Activated CD4-positive, alpha-beta T cell treated with anti-CD3 and anti-CD28 coated beads, Interleukin-10, Interleukin-2, amounts not matched to agents 100 ng/mL and 50 ng/mL, durations not matched to agents 16 hours and 8 hours (primary cell): ENCODE data around the gene CABCOCO1.
A peak's percentile ranks its signal among the peaks of the same experiment; 100 is the strongest.

Experiments
- DNase-seq: peaks from one replicate; pipeline ENCODE4 v3.0.0-alpha.2; 2020

The CABCOCO1 gene

GRCh38 chr10:61787170-61787569, 124.4 kb downstream of the CABCOCO1 start:
- no peak for DNase-seq

DNA sequence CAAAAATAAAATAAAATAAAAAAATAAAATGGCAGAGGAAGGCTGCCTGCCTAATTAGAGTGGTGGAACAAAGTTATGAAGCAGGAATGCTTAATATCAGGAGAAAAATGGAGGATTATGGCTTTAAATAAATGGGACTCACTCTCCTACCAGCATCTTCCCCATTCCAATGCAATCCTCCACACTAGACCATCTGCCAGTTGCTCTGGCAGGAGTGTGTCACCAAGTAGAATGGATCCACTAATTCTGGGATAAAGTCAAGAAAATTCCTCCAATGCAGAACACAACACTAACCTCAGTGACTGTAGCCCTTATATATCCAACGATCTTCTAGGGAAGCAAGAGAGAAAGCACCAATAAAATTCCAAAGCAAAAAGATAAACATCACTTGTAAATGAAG, 126.3 kb downstream of the CABCOCO1 start:
- DNase-seq = no peak

DNA sequence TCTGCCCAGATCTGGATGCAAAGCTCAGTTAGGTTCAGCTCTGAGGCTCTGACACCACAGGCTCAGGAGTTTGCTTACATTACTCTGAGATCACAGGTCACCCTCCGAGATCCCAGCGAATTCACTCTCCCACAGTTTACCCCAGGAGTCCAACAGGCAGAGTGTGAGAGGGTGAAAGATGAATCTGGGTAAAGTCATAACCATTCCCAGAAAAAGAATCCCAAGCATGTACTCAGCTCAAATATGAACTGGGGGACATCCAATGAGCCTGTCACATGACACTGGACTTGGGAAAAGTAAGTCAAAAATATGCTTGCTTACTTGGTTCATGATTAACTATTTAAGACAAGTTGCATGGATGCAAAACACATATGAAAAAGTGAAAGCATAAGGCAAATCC, 128.5 kb downstream of the CABCOCO1 start:
- DNase-seq = no peak

- DNase-seq = no peak
These were observed 129.5 kb downstream of the CABCOCO1 start for GRCh38 chr10:61792097-61792716.

- DNase-seq = no peak
These were observed 130.2 kb downstream of the CABCOCO1 start for GRCh38 chr10:61792921-61793320.

- DNase-seq = no peak
These were observed 131.3 kb downstream of the CABCOCO1 start for GRCh38 chr10:61793760-61794703.

DNA sequence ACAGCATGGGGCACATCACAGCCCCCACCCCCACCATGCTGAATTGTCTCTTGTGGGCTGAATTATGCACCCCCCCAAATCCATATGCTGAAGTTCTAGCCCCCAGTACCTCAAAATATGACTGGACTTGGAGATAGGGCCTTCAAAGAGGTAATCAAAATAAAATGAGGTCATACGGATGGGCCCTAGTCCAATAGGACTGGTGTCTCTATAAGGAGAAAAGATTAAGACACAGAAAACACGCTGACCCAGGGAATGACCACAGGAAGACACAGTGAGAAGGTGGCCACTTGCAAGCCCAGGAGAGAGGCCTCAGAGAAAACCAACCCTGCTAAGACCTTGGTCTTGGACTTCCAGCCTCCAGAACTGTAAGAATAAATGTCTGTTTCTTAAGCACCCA, 132.4 kb downstream of the CABCOCO1 start:
- no peak for DNase-seq

GRCh38 chr10:61795551-61795950, 132.8 kb downstream of the CABCOCO1 start:
- DNase-seq = no peak

DNA sequence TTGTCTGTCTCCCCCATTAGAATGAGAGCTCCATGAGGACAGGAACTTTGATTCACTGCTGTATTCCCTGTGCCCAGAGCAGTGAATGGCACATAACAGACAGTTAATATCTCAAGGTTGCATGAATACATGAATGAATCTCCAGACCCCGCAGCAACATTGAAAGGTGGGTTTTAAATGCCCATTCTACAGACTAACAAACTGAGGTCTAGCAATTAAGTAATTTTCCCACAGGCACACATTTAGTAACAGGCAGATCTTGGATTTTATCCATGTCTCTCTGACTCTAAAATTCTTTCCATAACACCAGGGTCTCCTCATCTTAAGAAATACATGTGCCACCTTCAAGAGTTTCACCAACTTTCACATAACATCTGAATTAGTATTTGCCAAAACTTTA, 134.1 kb downstream of the CABCOCO1 start:
- DNase-seq = no peak

DNA sequence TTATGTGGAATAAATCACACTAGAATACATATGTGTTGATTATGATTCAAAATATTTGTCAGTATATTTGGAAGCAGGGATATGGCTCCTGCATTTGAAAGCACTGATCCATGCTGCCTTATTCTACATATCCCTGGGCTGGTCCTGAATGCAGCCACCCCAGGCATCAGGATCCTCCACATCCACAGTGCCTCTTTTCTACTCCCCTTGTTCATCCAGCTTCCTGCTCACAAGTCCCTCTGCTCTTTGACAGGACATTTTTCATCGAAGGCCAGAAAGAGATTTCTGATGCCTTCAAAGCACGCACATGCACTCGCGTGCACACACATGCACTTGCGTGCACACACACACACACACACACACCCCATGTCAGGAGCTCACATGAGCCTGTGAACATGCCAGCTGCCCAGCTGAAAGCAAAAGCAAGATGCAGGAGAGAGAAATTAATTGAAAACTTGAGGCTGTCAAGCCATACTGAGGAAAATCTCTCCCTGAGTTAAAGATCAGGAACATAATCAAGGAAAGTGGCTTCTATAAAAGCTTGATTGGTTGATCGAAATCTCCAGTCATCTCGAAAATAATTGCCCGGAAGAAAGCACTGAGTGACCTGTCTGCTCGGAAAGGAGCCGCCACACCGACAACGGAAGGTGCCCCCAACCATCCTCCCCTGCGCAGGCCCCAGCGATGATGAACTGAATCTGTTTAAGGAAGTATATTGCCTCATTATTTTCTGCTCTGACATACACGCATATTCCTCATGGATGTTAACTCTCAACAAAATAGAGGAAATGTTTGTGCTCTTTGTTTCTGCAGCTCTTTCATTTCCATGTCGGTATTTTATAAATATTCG, 134.8 kb downstream of the CABCOCO1 start:
- no peak for DNase-seq

GRCh38 chr10:61798713-61799112, 136.0 kb downstream of the CABCOCO1 start:
- DNase-seq = no peak

DNA sequence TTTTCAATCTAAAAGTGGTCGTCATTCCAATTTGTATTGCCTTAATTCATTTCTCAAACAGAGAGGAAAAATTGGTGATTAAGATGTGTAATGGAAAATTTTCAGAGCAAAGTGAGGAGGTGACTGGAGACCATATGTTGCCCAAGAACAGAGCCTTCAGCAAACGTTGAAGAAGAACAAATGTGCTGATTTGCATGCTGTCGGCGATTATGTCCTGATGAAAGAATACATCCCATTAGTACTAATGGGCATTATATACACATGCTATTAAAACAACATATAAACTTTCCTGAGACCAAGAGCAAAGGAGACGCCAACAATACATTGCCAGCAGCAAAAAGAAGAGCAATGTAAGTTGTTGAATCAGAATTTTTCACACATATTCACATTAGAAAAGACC, 138.8 kb downstream of the CABCOCO1 start:
- DNase-seq = no peak

GRCh38 chr10:61803269-61803668, 140.5 kb downstream of the CABCOCO1 start:
- no peak for DNase-seq

DNA sequence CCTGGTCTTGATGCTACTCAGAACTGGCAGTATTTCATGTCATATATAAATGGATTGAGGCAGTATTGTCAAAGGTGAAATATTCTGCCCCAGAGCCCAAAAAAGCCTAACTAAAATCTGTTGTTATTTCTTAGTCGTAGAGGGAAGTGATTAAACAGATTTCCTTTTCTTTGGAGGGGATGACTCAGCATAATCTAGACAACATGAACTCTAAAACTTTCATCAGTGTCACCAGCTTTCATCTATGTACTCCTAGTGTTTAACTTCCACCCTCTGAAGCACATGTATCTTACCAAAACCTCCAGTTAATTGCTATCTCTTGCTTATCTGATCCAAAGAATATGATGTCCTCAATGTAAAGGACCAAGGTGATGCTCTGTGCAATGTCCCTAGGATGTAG, 141.7 kb downstream of the CABCOCO1 start:
- no peak for DNase-seq

DNA sequence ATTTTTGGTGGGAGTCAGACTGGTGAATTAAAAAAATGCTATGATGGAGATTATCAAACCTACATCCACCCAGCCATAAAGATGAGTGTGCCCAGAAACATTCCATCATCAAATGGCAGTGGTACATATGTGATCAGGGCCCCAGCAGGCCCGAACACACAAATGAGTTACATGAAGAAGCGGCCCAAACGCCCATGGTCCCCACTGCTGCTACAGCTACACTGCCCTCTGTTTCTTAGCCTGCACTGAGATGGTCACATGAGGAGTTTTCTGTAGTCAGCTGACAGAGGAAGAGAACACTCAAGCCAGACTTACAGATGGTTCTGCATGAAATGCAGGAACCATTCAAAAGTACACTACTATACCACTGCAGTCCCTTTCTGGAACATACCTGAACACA, 142.4 kb downstream of the CABCOCO1 start:
- DNase-seq = no peak

DNA sequence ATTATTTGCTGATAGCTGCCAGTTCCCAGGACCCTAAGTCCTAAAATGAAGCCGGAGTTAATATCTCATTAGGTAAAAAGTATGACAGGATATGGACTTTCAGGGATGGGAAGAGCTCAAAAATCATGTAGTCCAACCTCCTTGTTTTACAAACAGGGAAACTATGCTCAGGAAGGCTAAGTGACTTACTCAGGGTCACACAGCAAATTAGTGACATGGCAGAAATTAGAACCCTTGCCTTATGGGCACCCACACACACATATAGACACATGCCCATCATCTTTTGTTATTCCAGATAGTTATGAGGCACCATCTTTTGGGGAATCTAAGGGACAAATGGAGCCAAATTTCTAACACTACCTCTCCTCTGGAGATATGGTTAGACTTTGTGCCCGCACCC, 147.5 kb downstream of the CABCOCO1 start:
- no peak for DNase-seq

DNA sequence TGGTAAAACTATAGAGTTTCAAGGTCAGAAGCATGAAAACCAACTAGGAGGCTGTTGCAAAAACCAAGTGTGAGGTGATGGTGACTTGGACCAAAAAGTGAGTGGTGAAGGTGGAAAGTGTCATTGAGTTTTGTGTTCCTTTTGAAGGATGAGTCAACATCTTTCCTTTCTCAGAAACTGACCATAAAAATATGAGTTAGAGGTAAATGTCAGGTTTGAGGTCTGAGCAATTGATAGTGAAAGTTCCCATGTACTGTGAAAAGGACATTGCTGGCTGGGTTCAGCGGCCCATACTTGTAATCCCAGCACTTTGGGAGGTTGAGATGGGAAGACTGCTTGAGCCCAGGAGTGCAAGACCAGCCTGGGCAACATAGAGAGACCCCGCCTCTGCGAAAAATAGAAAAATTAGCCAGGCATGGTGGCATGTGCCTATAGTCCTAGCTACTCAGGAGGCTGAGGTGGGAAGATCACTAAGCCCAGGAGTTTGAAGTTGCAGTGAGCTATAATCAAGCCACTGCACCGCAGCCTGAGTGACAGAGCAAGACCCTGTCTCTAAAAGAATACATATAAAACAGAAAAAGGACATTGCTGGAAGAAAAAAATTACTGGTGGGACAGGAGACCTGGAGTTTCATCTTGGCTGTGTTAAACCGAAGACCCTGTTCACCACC, 149.5 kb downstream of the CABCOCO1 start:
- DNase-seq = peak; percentile 55

DNA sequence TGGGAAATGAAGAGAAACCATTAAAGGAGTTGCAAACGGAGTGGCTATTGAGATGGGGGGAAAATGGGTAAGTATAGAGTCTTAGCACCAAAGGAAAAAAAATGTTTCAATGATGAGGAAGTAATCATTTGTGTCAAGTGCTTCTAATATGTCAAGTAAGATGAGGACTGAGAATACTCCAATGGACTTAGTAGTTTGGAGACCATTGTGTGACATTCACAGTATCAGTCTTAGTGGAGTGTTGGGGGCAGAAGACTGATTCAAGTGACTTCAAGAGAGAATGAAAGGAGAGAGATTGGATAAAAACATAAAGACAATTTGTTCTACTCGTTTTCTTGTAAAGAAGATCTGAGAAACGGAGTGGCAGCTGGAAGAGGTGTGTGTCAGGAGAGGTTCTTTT, 150.2 kb downstream of the CABCOCO1 start:
- no peak for DNase-seq

DNA sequence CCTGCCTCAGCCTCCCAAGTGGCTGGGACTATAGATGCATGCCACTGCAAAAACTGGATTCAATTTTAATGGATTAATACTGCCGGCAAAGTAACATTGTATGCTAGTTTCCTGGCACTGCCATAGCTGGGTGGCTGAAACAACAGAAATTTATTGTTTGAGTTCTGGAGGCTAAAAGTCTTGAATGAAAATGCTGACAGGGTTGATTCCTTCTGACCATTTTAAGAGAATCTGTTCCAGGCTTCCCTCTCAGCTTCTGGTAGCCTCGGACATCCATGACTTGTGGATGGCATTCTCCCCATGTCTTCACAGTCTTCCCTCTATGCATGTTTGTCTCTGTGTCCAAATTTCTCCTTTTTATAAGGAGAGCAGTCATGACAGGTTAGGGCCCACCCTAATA, 151.4 kb downstream of the CABCOCO1 start:
- no peak for DNase-seq

DNA sequence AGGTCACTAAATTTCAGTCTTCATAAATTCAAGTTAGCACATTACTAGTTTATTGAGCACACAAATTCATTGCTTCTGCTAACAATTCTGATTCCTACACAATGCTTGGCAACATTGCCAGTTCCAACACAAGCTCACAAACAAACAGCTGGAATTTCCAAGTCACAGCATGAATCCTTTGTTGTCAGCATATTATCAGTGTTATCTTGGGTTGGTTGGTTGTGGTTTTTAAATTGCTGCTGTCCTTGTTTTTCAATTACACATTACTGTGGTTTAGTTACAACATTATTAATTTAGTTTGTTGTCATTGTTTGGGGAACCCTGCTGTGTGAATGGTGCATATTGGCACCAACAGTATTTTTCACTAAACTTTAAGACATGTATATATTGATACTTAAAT, 152.8 kb downstream of the CABCOCO1 start:
- no peak for DNase-seq
